GM12874 (cell line): ENCODE measurements around the gene WDFY1.

Experiments used
- TF ChIP-seq, protein P1 (sequence below): IDR thresholded peaks from 2 replicates; pipeline ENCODE4 v1.5.1; 2011; ENCODE audit warnings: low read depth, mild to moderate bottlenecking, control low read depth, low read length, moderate library complexity; ENCODE audit not compliant: insufficient read depth

The WDFY1 gene

GRCh38 chr2:223889229-223889628 lies 55.9 kb downstream of the WDFY1 start:
- TF ChIP-seq, protein P1, sequence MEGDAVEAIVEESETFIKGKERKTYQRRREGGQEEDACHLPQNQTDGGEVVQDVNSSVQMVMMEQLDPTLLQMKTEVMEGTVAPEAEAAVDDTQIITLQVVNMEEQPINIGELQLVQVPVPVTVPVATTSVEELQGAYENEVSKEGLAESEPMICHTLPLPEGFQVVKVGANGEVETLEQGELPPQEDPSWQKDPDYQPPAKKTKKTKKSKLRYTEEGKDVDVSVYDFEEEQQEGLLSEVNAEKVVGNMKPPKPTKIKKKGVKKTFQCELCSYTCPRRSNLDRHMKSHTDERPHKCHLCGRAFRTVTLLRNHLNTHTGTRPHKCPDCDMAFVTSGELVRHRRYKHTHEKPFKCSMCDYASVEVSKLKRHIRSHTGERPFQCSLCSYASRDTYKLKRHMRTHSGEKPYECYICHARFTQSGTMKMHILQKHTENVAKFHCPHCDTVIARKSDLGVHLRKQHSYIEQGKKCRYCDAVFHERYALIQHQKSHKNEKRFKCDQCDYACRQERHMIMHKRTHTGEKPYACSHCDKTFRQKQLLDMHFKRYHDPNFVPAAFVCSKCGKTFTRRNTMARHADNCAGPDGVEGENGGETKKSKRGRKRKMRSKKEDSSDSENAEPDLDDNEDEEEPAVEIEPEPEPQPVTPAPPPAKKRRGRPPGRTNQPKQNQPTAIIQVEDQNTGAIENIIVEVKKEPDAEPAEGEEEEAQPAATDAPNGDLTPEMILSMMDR, result no peak

DNA sequence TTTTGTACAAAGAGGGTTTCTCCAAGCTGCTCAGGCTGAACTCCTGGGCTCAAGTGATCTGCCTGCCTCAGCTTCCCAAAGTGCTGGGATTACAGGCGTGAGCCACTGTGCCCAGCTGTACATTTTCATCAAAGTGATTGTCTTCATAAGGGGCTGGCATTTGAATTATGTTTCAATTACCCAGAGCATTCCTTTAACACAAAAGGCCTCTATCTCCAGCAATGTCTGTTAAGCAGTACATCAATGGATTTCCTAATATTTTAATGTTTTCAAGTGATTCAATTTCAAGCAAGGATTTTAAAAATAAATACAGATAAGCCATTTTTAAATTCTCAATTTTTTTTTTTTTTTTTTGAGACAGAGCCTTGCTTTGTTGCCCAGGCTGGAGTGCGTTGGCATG lies 56.9 kb downstream of the WDFY1 start:
- TF ChIP-seq, protein P1, result no peak

DNA sequence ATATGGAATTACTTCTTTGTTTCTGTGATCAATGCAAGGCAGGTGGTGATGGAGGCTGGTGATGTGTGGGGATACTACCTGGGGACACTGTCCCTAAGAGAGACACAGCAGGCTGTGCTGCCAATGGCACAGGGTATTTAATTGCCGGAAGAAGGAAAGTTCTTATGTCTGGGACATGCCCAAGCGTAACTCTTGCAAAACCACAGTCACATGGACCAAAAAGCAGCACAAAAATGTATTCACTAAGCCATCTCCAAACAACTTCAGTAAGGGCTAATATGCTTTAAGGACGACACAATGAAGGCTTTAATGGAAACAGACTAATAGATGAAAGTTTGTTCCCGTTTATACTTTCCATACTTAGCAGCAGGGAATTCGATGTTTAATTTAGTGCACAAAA lies 58.0 kb downstream of the WDFY1 start:
- TF ChIP-seq, protein P1, result no peak

GRCh38 chr2:223886726-223887125 lies 58.4 kb downstream of the WDFY1 start:
- TF ChIP-seq, protein P1, result no peak

- TF ChIP-seq, protein P1, result no peak
These were observed 60.7 kb downstream of the WDFY1 start for GRCh38 chr2:223884399-223884798.

DNA sequence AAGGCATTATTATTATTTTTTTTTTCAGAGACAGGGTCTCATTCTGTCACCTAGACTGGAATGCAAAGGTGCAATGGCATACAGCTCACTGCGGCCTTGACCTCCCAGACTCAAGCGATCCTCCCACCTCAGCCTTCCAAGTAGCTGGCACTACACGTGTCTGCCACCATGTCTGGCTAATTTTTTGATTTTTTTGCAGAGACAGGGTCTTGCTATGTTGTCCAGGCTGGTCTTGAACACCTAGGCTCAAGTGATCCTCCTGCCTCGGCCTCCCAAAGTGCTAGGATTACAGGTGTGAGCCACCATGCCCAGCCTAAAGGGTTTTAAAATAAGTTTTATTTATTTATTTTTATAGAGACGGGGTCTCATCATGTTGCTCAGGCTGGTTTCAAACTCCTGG lies 62.4 kb downstream of the WDFY1 start:
- TF ChIP-seq, protein P1, result no peak

DNA sequence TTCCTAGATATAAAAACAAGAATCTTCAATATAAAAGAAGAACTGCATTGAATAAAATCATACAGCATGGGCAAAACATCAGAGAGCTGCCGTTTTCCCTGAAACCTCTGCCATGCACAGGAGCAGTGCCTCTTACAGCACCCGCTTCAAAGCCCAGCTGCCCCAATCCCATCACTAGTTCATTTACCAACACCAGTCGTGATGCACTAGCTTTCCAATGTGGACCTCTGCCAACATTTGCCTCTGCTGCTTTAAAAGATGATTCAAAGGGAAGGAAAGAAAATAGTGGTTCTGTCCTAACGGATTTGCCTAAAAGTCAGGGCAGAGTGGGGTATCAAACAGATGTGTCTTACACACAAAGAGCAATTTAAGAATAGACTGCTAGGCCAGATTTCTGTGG lies 64.3 kb downstream of the WDFY1 start:
- TF ChIP-seq, protein P1, result no peak
